H1 (cell line): ENCODE data around the gene NME8. TPM values are rescaled to one million over a fixed set of nuclear protein-coding genes. Genes with fewer than 3 reads are reported as not detected.

Source experiments
- CTCF ChIA-PET: fragments of 300-600 bp; sonication (Branson Sonifier 250); formaldehyde crosslinking; loops from one replicate; lab custom pipeline; 2021; ENCODE audit not compliant: partially characterized antibody; lab: Charles Lee
- POLR2A ChIA-PET: fragments of 300-600 bp; sonication (Branson Sonifier 250); formaldehyde crosslinking; loops from one replicate; lab custom pipeline; 2021; ENCODE audit warnings: inconsistent platforms; ENCODE audit not compliant: partially characterized antibody; lab: Charles Lee
- DNase-seq, 2 experiments: peaks; one replicate each; pipeline versions ENCODE4 v3.0.0 to v3.0.0-alpha.2; 2010 to 2022; ENCODE audit warnings: low spot score in 2 of 2, low read depth in 1 of 2, mixed read lengths in 1 of 2
- FAIRE-seq: peaks from 2 replicates; lab custom pipeline; 2011; peaks lifted over from hg19 to GRCh38; lab: Jason Lieb, UNC
- H2AFZ ChIP-seq: 2 replicates; pipeline ENCODE4 v1.8.1; 2012; ENCODE audit warnings: low read length, inconsistent platforms
- H2AK5ac ChIP-seq: 2 replicates; pipeline ENCODE4 v1.6.1; 2013; ENCODE audit warnings: low read depth, low read length
- H2BK120ac ChIP-seq: replicated peaks from 2 replicates; pipeline ENCODE3; 2013; ENCODE audit warnings: low read depth, low read length, inconsistent platforms
- H2BK12ac ChIP-seq: 2 replicates; pipeline ENCODE4 v1.6.1; 2013; ENCODE audit warnings: low read depth, low read length
- H2BK15ac ChIP-seq: 2 replicates; pipeline ENCODE4 v1.6.1; 2013; ENCODE audit warnings: low read length
- H2BK20ac ChIP-seq: 2 replicates; pipeline ENCODE4 v1.6.1; 2013; ENCODE audit warnings: low read length
- H2BK5ac ChIP-seq: 2 replicates; pipeline ENCODE4 v1.6.1; 2013; ENCODE audit warnings: low read depth, low read length
- H3K14ac ChIP-seq: 2 replicates; pipeline ENCODE4 v1.6.1; 2013; ENCODE audit warnings: inconsistent platforms; ENCODE audit not compliant: insufficient read length
- H3K18ac ChIP-seq: 2 replicates; pipeline ENCODE4 v1.6.1; 2013; ENCODE audit warnings: low read length; ENCODE audit errors: extremely low read depth
- H3K23ac ChIP-seq: 2 replicates; pipeline ENCODE4 v1.6.1; 2013; ENCODE audit warnings: inconsistent platforms; ENCODE audit not compliant: insufficient read length
- H3K23me2 ChIP-seq: 2 replicates; pipeline ENCODE4 v1.6.1; 2013; ENCODE audit warnings: low read depth, low read length
- H3K27ac ChIP-seq: 2 replicates; pipeline ENCODE4 v1.6.1; 2011; ENCODE audit warnings: low read depth, low read length, inconsistent platforms
- H3K27me3 ChIP-seq, 4 experiments: replicated peaks in 1 of 4; 1 replicate in 1 of 4; 2 replicates in 3 of 4; pipeline versions ENCODE4 v1.6.1 to v1.8.1; 2011 to 2013; ENCODE audit warnings: low read length in 3 of 4, mild to moderate bottlenecking in 3 of 4, inconsistent platforms in 2 of 4, mixed read lengths in 2 of 4, moderate library complexity in 1 of 4; ENCODE audit not compliant: control insufficient read depth in 3 of 4, insufficient read depth in 3 of 4; ENCODE audit errors: extremely low read depth in 1 of 4
- H3K36me3 ChIP-seq, 4 experiments: 2 replicates each; pipeline versions ENCODE4 v1.6.1 to v1.8.1; 2011 to 2013; ENCODE audit warnings: mild to moderate bottlenecking in 4 of 4, low read length in 3 of 4, moderate library complexity in 2 of 4, control low read depth in 1 of 4, inconsistent platforms in 1 of 4; ENCODE audit not compliant: insufficient read depth in 4 of 4, control insufficient read depth in 2 of 4
- H3K4ac ChIP-seq: replicated peaks from 2 replicates; pipeline ENCODE3; 2013; ENCODE audit warnings: low read length, low read depth, mixed read lengths, inconsistent platforms; ENCODE audit not compliant: insufficient read length
- H3K4me1 ChIP-seq, 4 experiments: replicated peaks in 1 of 4; 1 replicate in 1 of 4; 2 replicates in 3 of 4; pipeline versions ENCODE4 v1.6.1 to v1.8.1; 2011 to 2013; ENCODE audit warnings: low read length in 3 of 4, inconsistent platforms in 2 of 4, mixed read lengths in 1 of 4; ENCODE audit not compliant: insufficient read depth in 4 of 4, control insufficient read depth in 3 of 4
- H3K4me2 ChIP-seq, 2 experiments: 2 replicates each; pipeline versions ENCODE4 v1.6.1 to v1.8.1; 2011 to 2013; ENCODE audit warnings: low read depth in 2 of 2, low read length in 2 of 2, control low read depth in 1 of 2, inconsistent platforms in 1 of 2, mild to moderate bottlenecking in 1 of 2; ENCODE audit not compliant: insufficient read depth in 1 of 2
- H3K4me3 ChIP-seq, 4 experiments: fragments of 200-600, 300-600 bp in 1 of 4; sonication (generic), shearing (Covaris generic), sonication (Bioruptor Twin) in 1 of 4; 2 replicates each; pipeline versions ENCODE4 v1.5.1 to v1.8.1; 2011 to 2016; ENCODE audit warnings: low read length in 4 of 4, low read depth in 3 of 4, control low read depth in 2 of 4, inconsistent platforms in 2 of 4, mild to moderate bottlenecking in 2 of 4, mixed read lengths in 1 of 4, moderate library complexity in 1 of 4; ENCODE audit not compliant: insufficient read depth in 2 of 4; ENCODE audit errors: extremely low read depth in 1 of 4
- H3K56ac ChIP-seq: replicated peaks from 2 replicates; pipeline ENCODE3; 2013; ENCODE audit warnings: low read depth, mild to moderate bottlenecking, mixed read lengths, low read length, inconsistent platforms; ENCODE audit not compliant: insufficient read length
- H3K79me1 ChIP-seq: 2 replicates; pipeline ENCODE4 v1.6.1; 2013; ENCODE audit warnings: low read depth, low read length, control low read depth
- H3K79me2 ChIP-seq, 2 experiments: 2 replicates each; pipeline versions ENCODE4 v1.6.1 to v1.8.1; 2012 to 2013; ENCODE audit warnings: low read length in 2 of 2, mild to moderate bottlenecking in 2 of 2, inconsistent platforms in 1 of 2; ENCODE audit not compliant: insufficient read depth in 2 of 2, control insufficient read depth in 1 of 2
- H3K9ac ChIP-seq, 4 experiments: replicated peaks in 1 of 4; 1 replicate in 1 of 4; 2 replicates in 3 of 4; pipeline versions ENCODE4 v1.6.1 to v1.8.1; 2011 to 2013; ENCODE audit warnings: low read depth in 3 of 4, low read length in 3 of 4, control low read depth in 2 of 4, mild to moderate bottlenecking in 2 of 4, moderate library complexity in 2 of 4, inconsistent platforms in 1 of 4; ENCODE audit errors: extremely low read depth in 1 of 4
- H3K9me3 ChIP-seq, 2 experiments: 2 replicates each; pipeline versions ENCODE4 v1.6.1 to v1.8.1; 2012 to 2013; ENCODE audit warnings: mild to moderate bottlenecking in 2 of 2, moderate library complexity in 2 of 2, control low read depth in 1 of 2, inconsistent platforms in 1 of 2, low read depth in 1 of 2, low read length in 1 of 2, mixed read lengths in 1 of 2; ENCODE audit not compliant: insufficient read depth in 2 of 2
- H4K20me1 ChIP-seq, 2 experiments: replicated peaks in 1 of 2; 2 replicates each; pipeline versions ENCODE3 to v1.8.1; 2011 to 2013; ENCODE audit warnings: inconsistent platforms in 2 of 2, low read length in 2 of 2, mild to moderate bottlenecking in 1 of 2; ENCODE audit not compliant: insufficient read depth in 2 of 2, control insufficient read depth in 1 of 2
- H4K5ac ChIP-seq: 2 replicates; pipeline ENCODE4 v1.6.1; 2013; ENCODE audit warnings: low read length, low read depth, mixed read lengths, inconsistent platforms; ENCODE audit not compliant: insufficient read length
- H4K8ac ChIP-seq: 2 replicates; pipeline ENCODE4 v1.8.0; 2013; ENCODE audit warnings: mild to moderate bottlenecking, moderate library complexity, low read length, inconsistent platforms; ENCODE audit not compliant: insufficient read depth; ENCODE audit errors: extremely low read depth
- H4K91ac ChIP-seq: replicated peaks from 2 replicates; pipeline ENCODE3; 2013; ENCODE audit warnings: low read length, mixed read lengths, inconsistent platforms; ENCODE audit not compliant: insufficient read length
- ASH2L ChIP-seq: fragments of 200-600, 300-600 bp; sonication (generic); IDR thresholded peaks from one replicate; pipeline ENCODE4 v1.7.1; 2017; ENCODE audit warnings: low read length
- CBX5 ChIP-seq: fragments of 300-800, 300-1000 bp; sonication (generic); IDR thresholded peaks from 2 replicates; pipeline ENCODE4 v1.7.1; 2016; ENCODE audit warnings: antibody characterized with exemption, low read length, low read depth
- POLR2AphosphoS5 ChIP-seq: IDR thresholded peaks from 2 replicates; pipeline ENCODE4 v1.6.1; 2011; ENCODE audit warnings: low read depth, low read length
- SRF ChIP-seq: IDR thresholded peaks from 2 replicates; pipeline ENCODE4 v1.6.1; 2011; ENCODE audit warnings: mild to moderate bottlenecking, low read depth, low read length, moderate library complexity
- TEAD4 ChIP-seq: IDR thresholded peaks from 2 replicates; pipeline ENCODE4 v1.6.1; 2012; ENCODE audit warnings: low read depth, low read length, inconsistent platforms, mixed read lengths
- WGBS, 2 experiments: shearing (Covaris generic) in 1 of 2; methylation state at CpG; one replicate each; pipeline versions ENCODE4 v1.1.6 to v1.1.7; 2013 to 2015; ENCODE audit warnings: low lambda C conversion rate in 2 of 2, mixed read lengths in 2 of 2, inconsistent platforms in 1 of 2, low coverage in 1 of 2, missing lambda C conversion rate in 1 of 2; ENCODE audit not compliant: insufficient replicate concordance in 2 of 2, insufficient coverage in 1 of 2, insufficient read length in 1 of 2; ENCODE audit errors: extremely low coverage in 1 of 2, missing lambda C conversion rate in 1 of 2; 5-methylcytosine and 5-hydroxymethylcytosine counted together
- polyA plus RNA-seq, 7 experiments: library from polyadenylated mRNA; depleted of rRNA in 3 of 7; stranded (reverse) in 5 of 7; unstranded in 2 of 7; fragments of >200 nt in 5 of 7; fragments of 200-250 nt in 2 of 7; gene quantifications; 1 replicate in 5 of 7; 2 replicates in 1 of 7; 4 replicates in 1 of 7; pipeline versions ENCODE4 v1.2.1 to v1.2.3, GENCODE V29; 2011 to 2013; ENCODE audit warnings: missing spikeins in 2 of 7, mixed read lengths in 2 of 7
- total RNA-seq: library from RNA; stranded (reverse); fragmentation: NEBNext Ultra II Directional; extraction: Animal tissue kit (Norgen Biotek cat#: 25700); gene quantifications from 2 replicates; pipeline ENCODE4 v1.2.1, GENCODE V29; 2021
- TF ChIP-seq, protein P1 (sequence below): IDR thresholded peaks from 2 replicates; pipeline ENCODE4 v1.6.1; 2011; ENCODE audit warnings: low read length, improper control_type of control experiment

The NME8 gene
- total and polyA plus RNA-seq, 2 of the 8 experiments (the other 6 are each of a cell fraction or from before 2014, with no cell fraction given) = 0.22 to 0.44 TPM

- peaks cover 0 to 9% (median 6%) of the 10 kb centered on the region in 4 experiments; a peak in 5 of 7 replicates for H3K27me3 ChIP-seq
- H3K79me1 ChIP-seq = no peaks in the 10 kb centered on the region
- no peak overlapping the region for H2AFZ ChIP-seq
- H2BK120ac ChIP-seq = no peak overlapping the region
- H3K4ac ChIP-seq = no peak overlapping the region
- FAIRE-seq (no peak), DNase-seq (no peak)
- H4K91ac ChIP-seq = no peak overlapping the region
- H2BK15ac ChIP-seq = no peak overlapping the region
- ChIA-PET CTCF (interaction anchor here (1.5 kb wide), 1 partner anchor 292 kb away, joined by 4 read pairs; no protein-coding TSS in a partner anchor), POLR2A (no interaction called here)
- H2AK5ac ChIP-seq = no peak overlapping the region
- H4K20me1 ChIP-seq = no peaks in the 10 kb centered on the region
- no peak overlapping the region for H4K8ac ChIP-seq
- no peak overlapping the region for H3K4me2 ChIP-seq
- no peak overlapping the region for H3K27ac ChIP-seq
- 0 out of 8 replicates have a peak, but pooled peaks cover 0 to 2% (median 0%) of the 10 kb centered on the region in 4 experiments for H3K36me3 ChIP-seq
- peaks cover 6% of the 10 kb centered on the region; the same call in 1 of the 2 replicates for H3K23me2 ChIP-seq
- peaks cover 0 to 3% of the 10 kb centered on the region in 2 experiments; a peak in 2 of 4 replicates for H3K9me3 ChIP-seq
- H3K4me3 ChIP-seq = no peak overlapping the region
- H3K79me2 ChIP-seq = no peaks in the 10 kb centered on the region
- no peak overlapping the region for H3K56ac ChIP-seq
- peaks cover 0 to 4% (median 0%) of the 10 kb centered on the region in 4 experiments; a peak in 1 of 7 replicates for H3K4me1 ChIP-seq
- no peak overlapping the region for H3K9ac ChIP-seq
- H3K18ac ChIP-seq = no peak overlapping the region
- no peak overlapping the region for H2BK20ac ChIP-seq
- no peak overlapping the region for H2BK5ac ChIP-seq
- WGBS, 2 experiments = 90% methylated on average over 1 of the region's 1 CpG; no CpG with 5 or more reads in 1 of the 2 experiments
- no peak overlapping the region for H3K23ac ChIP-seq
- H4K5ac ChIP-seq = no peak overlapping the region
- H2BK12ac ChIP-seq = no peak overlapping the region
- no peak overlapping the region for H3K14ac ChIP-seq
- TF ChIP-seq, protein P1, sequence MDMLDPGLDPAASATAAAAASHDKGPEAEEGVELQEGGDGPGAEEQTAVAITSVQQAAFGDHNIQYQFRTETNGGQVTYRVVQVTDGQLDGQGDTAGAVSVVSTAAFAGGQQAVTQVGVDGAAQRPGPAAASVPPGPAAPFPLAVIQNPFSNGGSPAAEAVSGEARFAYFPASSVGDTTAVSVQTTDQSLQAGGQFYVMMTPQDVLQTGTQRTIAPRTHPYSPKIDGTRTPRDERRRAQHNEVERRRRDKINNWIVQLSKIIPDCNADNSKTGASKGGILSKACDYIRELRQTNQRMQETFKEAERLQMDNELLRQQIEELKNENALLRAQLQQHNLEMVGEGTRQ = no peak
- TF ChIP-seq SRF (no peak), POLR2AphosphoS5 (no peak), TEAD4 (no peak), ASH2L (no peak), CBX5 (no peak)
Observed at GRCh38 chr7:37923996-37924395, 75.6 kb downstream of the NME8 start.
